Stimulated activated CD8-positive, alpha-beta memory T cell treated with anti-CD3 and anti-CD28 coated beads, Interleukin-2, amount 100 ng/mL, for 1 hour (primary cell): ENCODE measurements around the gene ZNF19.

ENCODE experiments used
- DNase-seq, 2 donors: peaks; one replicate each; pipeline ENCODE4 v3.0.0-alpha.2; 2020; ENCODE audit warnings: low read depth in 2 of 2

ZNF19 gene

GRCh38 chr16:71441348-71442050 lies 47.6 kb downstream of the ZNF19 start:
- DNase-seq: no peak

- no peak for DNase-seq
These were observed 48.3 kb downstream of the ZNF19 start for GRCh38 chr16:71440669-71441347.

- DNase-seq: no peak
These were observed 49.6 kb downstream of the ZNF19 start for GRCh38 chr16:71439523-71439922.

GRCh38 chr16:71436473-71436872 lies 52.7 kb downstream of the ZNF19 start:
- DNase-seq: no peak

GRCh38 chr16:71432906-71433305 lies 56.2 kb downstream of the ZNF19 start:
- no peak for DNase-seq

GRCh38 chr16:71431991-71432390 lies 57.1 kb downstream of the ZNF19 start:
- DNase-seq: no peak

GRCh38 chr16:71431176-71431575 lies 57.9 kb downstream of the ZNF19 start:
- DNase-seq: no peak

- DNase-seq: no peak
These were observed 58.4 kb downstream of the ZNF19 start for GRCh38 chr16:71430744-71431143.

- no peak for DNase-seq
These were observed 59.5 kb downstream of the ZNF19 start for GRCh38 chr16:71429581-71429980.

GRCh38 chr16:71428883-71429282 lies 60.2 kb downstream of the ZNF19 start:
- DNase-seq: no peak

GRCh38 chr16:71428385-71428784 lies 60.7 kb downstream of the ZNF19 start:
- no peak for DNase-seq

GRCh38 chr16:71426880-71427615 lies 62.1 kb downstream of the ZNF19 start:
- no peak for DNase-seq

GRCh38 chr16:71426069-71426879 lies 62.9 kb downstream of the ZNF19 start:
- DNase-seq: no peak

GRCh38 chr16:71425746-71426068 lies 63.4 kb downstream of the ZNF19 start:
- DNase-seq: no peak

GRCh38 chr16:71424626-71425025 lies 64.5 kb downstream of the ZNF19 start:
- no peak for DNase-seq

- no peak for DNase-seq
These were observed 65.3 kb downstream of the ZNF19 start for GRCh38 chr16:71423865-71424264.
